ENCODE results near the gene MYH6.
"Not testable (repeated sequence)": the region's sequence is repeated elsewhere in the genome, so short reads cannot be mapped to it uniquely, and the experiment has no call there.

Gene MYH6

GRCh38 chr14:23435543-23436326 lies 27.7 kb upstream of the MYH6 start, which contains the start of gene MYH7:
MYH7 (minus strand) TSS chr14:23435660; CDS start chr14:23433732, 1,928 bp downstream.
- no peak for DNase-seq (ENCODE audit: low spot score)

- no peak for DNase-seq (ENCODE audit: low spot score)
Measured at GRCh38 chr14:23434488-23435222, 26.6 kb upstream of the MYH6 start.

- no peak for DNase-seq (ENCODE audit: low spot score)
Measured at GRCh38 chr14:23433457-23433856, 25.4 kb upstream of the MYH6 start.

GRCh38 chr14:23432946-23433345 lies 24.9 kb upstream of the MYH6 start:
- no peak for DNase-seq (ENCODE audit: low spot score)

GRCh38 chr14:23432102-23432925 lies 24.2 kb upstream of the MYH6 start:
- DNase-seq (ENCODE audit: low spot score), result no peak

- no peak for DNase-seq (ENCODE audit: low spot score)
Measured at GRCh38 chr14:23431486-23431885, 23.4 kb upstream of the MYH6 start.

GRCh38 chr14:23430723-23431085 lies 22.6 kb upstream of the MYH6 start:
- DNase-seq (ENCODE audit: low spot score), result no peak

GRCh38 chr14:23430016-23430722 lies 22.1 kb upstream of the MYH6 start:
- DNase-seq (ENCODE audit: low spot score), result no peak

- DNase-seq (ENCODE audit: low spot score), result no peak
Measured at GRCh38 chr14:23428686-23429495, 20.8 kb upstream of the MYH6 start.

GRCh38 chr14:23425798-23426197 lies 17.7 kb upstream of the MYH6 start:
- not testable (repeated sequence) for DNase-seq (ENCODE audit: low spot score)

- DNase-seq (ENCODE audit: low spot score), result no peak
Measured at GRCh38 chr14:23425169-23425568, 17.1 kb upstream of the MYH6 start.

GRCh38 chr14:23423657-23424056 lies 15.6 kb upstream of the MYH6 start:
- DNase-seq (ENCODE audit: low spot score), result no peak

GRCh38 chr14:23421594-23421993 lies 13.5 kb upstream of the MYH6 start:
- no peak for DNase-seq (ENCODE audit: low spot score)

GRCh38 chr14:23419646-23420045 lies 11.6 kb upstream of the MYH6 start:
- not testable (repeated sequence) for DNase-seq (ENCODE audit: low spot score)

- no peak for DNase-seq (ENCODE audit: low spot score)
Measured at GRCh38 chr14:23418021-23418420, 9.9 kb upstream of the MYH6 start.

GRCh38 chr14:23417269-23417668 lies 9.2 kb upstream of the MYH6 start:
- not testable (repeated sequence) for DNase-seq (ENCODE audit: low spot score)

- no peak for DNase-seq (ENCODE audit: low spot score)
Measured at GRCh38 chr14:23416801-23417200, 8.7 kb upstream of the MYH6 start.

- no peak for DNase-seq (ENCODE audit: low spot score)
Measured at GRCh38 chr14:23415821-23416778, 8.0 kb upstream of the MYH6 start.

- DNase-seq (ENCODE audit: low spot score), result no peak
Measured at GRCh38 chr14:23414906-23415820, 7.1 kb upstream of the MYH6 start.

Data from hematopoietic multipotent progenitor cell treated with erythropoietin and hydrocortisone succinate and interleukin-3 and kit ligand, for 15 days (in vitro differentiated cells).